H9 (cell line): ENCODE measurements around the gene RCN2. TPM values are rescaled to one million over a fixed set of nuclear protein-coding genes. Genes with fewer than 3 reads are reported as not detected.

Source experiments
- DNase-seq: peaks from one replicate; pipeline ENCODE4 v3.0.0-alpha.2; 2017
- H2AFZ ChIP-seq: one replicate; pipeline ENCODE4 v1.6.1; 2013; ENCODE audit warnings: mild to moderate bottlenecking, low read length, control low read depth, moderate library complexity
- H2AK5ac ChIP-seq: 2 replicates; pipeline ENCODE4 v1.6.1; 2013; ENCODE audit warnings: low read length, control low read depth, mixed read lengths; ENCODE audit not compliant: insufficient read length
- H2BK120ac ChIP-seq: one replicate; pipeline ENCODE4 v1.6.1; 2013; ENCODE audit warnings: low read depth, mild to moderate bottlenecking, low read length, control low read depth, inconsistent platforms; ENCODE audit not compliant: poor library complexity, severe bottlenecking
- H2BK12ac ChIP-seq: 2 replicates; pipeline ENCODE4 v1.6.1; 2013; ENCODE audit warnings: low read length, control low read depth, mixed read lengths, low read depth; ENCODE audit not compliant: insufficient read length
- H2BK15ac ChIP-seq: 2 replicates; pipeline ENCODE4 v1.6.1; 2013; ENCODE audit warnings: low read depth, low read length, control low read depth
- H2BK20ac ChIP-seq: one replicate; pipeline ENCODE4 v1.6.1; 2013; ENCODE audit warnings: low read depth, mild to moderate bottlenecking, low read length, control low read depth, inconsistent platforms; ENCODE audit not compliant: poor library complexity, severe bottlenecking
- H2BK5ac ChIP-seq: 2 replicates; pipeline ENCODE4 v1.6.1; 2013; ENCODE audit warnings: low read length, control low read depth, mixed read lengths; ENCODE audit not compliant: insufficient read length
- H3K14ac ChIP-seq: 2 replicates; pipeline ENCODE4 v1.6.1; 2013; ENCODE audit warnings: low read length, control low read depth; ENCODE audit not compliant: insufficient read depth
- H3K18ac ChIP-seq: 2 replicates; pipeline ENCODE4 v1.6.1; 2013; ENCODE audit warnings: low read depth, mild to moderate bottlenecking, mixed read lengths, low read length, control low read depth; ENCODE audit not compliant: insufficient read length
- H3K23ac ChIP-seq: 2 replicates; pipeline ENCODE4 v1.6.1; 2013; ENCODE audit warnings: low read length, control low read depth, mixed read lengths, low read depth; ENCODE audit not compliant: insufficient read length
- H3K23me2 ChIP-seq: 2 replicates; pipeline ENCODE4 v1.6.1; 2013; ENCODE audit warnings: low read depth, mild to moderate bottlenecking, mixed read lengths, low read length, control low read depth; ENCODE audit not compliant: insufficient read length, poor library complexity, severe bottlenecking
- H3K27ac ChIP-seq: 2 replicates; pipeline ENCODE4 v1.5.1; 2013; ENCODE audit warnings: low read length, control low read depth, mixed read lengths, low read depth; ENCODE audit not compliant: insufficient read length
- H3K27me3 ChIP-seq: 2 replicates; pipeline ENCODE4 v1.6.1; 2013; ENCODE audit warnings: low read length, control low read depth, inconsistent platforms; ENCODE audit not compliant: insufficient read depth
- H3K4ac ChIP-seq: 2 replicates; pipeline ENCODE4 v1.6.1; 2013; ENCODE audit warnings: low read depth, mild to moderate bottlenecking, control low read depth, inconsistent platforms, low read length, moderate library complexity
- H3K4me1 ChIP-seq: 2 replicates; pipeline ENCODE4 v1.6.1; 2013; ENCODE audit warnings: low read length, control low read depth, inconsistent platforms; ENCODE audit not compliant: insufficient read depth
- H3K4me2 ChIP-seq: 2 replicates; pipeline ENCODE4 v1.6.1; 2013; ENCODE audit warnings: low read length, control low read depth, mixed read lengths; ENCODE audit not compliant: insufficient read length, insufficient read depth
- H3K56ac ChIP-seq: 2 replicates; pipeline ENCODE4 v1.6.1; 2013; ENCODE audit warnings: low read depth, mild to moderate bottlenecking, mixed read lengths, low read length, control low read depth; ENCODE audit not compliant: insufficient read length
- H3K79me1 ChIP-seq: 2 replicates; pipeline ENCODE4 v1.6.1; 2013; ENCODE audit warnings: low read depth, mild to moderate bottlenecking, moderate library complexity, low read length, control low read depth, inconsistent platforms; ENCODE audit not compliant: insufficient read depth, poor library complexity, severe bottlenecking
- H3K79me2 ChIP-seq: 2 replicates; pipeline ENCODE4 v1.6.1; 2013; ENCODE audit warnings: low read length, control low read depth, inconsistent platforms; ENCODE audit not compliant: insufficient read depth
- H3K9ac ChIP-seq: 2 replicates; pipeline ENCODE4 v1.6.1; 2013; ENCODE audit warnings: low read length, control low read depth, mixed read lengths; ENCODE audit not compliant: insufficient read length; ENCODE audit errors: extremely low read depth
- H3K9me3 ChIP-seq: one replicate; pipeline ENCODE4 v1.6.1; 2013; ENCODE audit warnings: low read depth, low read length, inconsistent platforms; ENCODE audit not compliant: control insufficient read depth
- H3T11ph ChIP-seq: one replicate; pipeline ENCODE4 v1.6.1; 2013; ENCODE audit warnings: mild to moderate bottlenecking, low read length, control low read depth, inconsistent platforms
- H4K20me1 ChIP-seq: one replicate; pipeline ENCODE4 v1.6.1; 2013; ENCODE audit not compliant: control insufficient read depth, insufficient read length, insufficient read depth
- H4K5ac ChIP-seq: 2 replicates; pipeline ENCODE4 v1.6.1; 2013; ENCODE audit warnings: low read depth, mild to moderate bottlenecking, mixed read lengths, low read length, control low read depth; ENCODE audit not compliant: insufficient read length
- H4K8ac ChIP-seq: replicated peaks from 2 replicates; pipeline ENCODE4 v1.6.1; 2013; ENCODE audit warnings: low read length, control low read depth, mixed read lengths, low read depth; ENCODE audit not compliant: insufficient read length
- H4K91ac ChIP-seq: 2 replicates; pipeline ENCODE4 v1.6.1; 2013; ENCODE audit warnings: low read depth, mild to moderate bottlenecking, moderate library complexity, mixed read lengths, low read length, control low read depth; ENCODE audit not compliant: insufficient read length
- H3K27ac Mint-ChIP-seq, 3 experiments: 2 replicates in 2 of 3; 3 replicates in 1 of 3; pipeline ENCODE4 v1.8.0; 2020 to 2021; ENCODE audit warnings: mixed read lengths in 3 of 3, mild to moderate bottlenecking in 1 of 3, moderate library complexity in 1 of 3
- H3K27me3 Mint-ChIP-seq: 2 replicates; pipeline ENCODE4 v1.8.0; 2021; ENCODE audit warnings: low read depth, mild to moderate bottlenecking, moderate library complexity, mixed read lengths
- H3K36me3 Mint-ChIP-seq, 3 experiments: 2 replicates in 2 of 3; 3 replicates in 1 of 3; pipeline ENCODE4 v1.8.0; 2020 to 2021; ENCODE audit warnings: low read depth in 3 of 3, mixed read lengths in 3 of 3; ENCODE audit not compliant: insufficient read depth in 1 of 3
- H3K4me1 Mint-ChIP-seq, 2 experiments: 2 replicates each; pipeline ENCODE4 v1.8.0; 2020; ENCODE audit warnings: mixed read lengths in 2 of 2
- H3K4me3 Mint-ChIP-seq, 2 experiments: 2 replicates in 1 of 2; 3 replicates in 1 of 2; pipeline ENCODE4 v1.8.0; 2020 to 2021; ENCODE audit warnings: mild to moderate bottlenecking in 2 of 2, mixed read lengths in 2 of 2, moderate library complexity in 1 of 2
- H3K9me3 Mint-ChIP-seq, 2 experiments: 2 replicates in 1 of 2; 3 replicates in 1 of 2; pipeline ENCODE4 v1.8.0; 2020; ENCODE audit warnings: mild to moderate bottlenecking in 2 of 2, mixed read lengths in 2 of 2, moderate library complexity in 1 of 2
- CTCF ChIP-seq: fragments of 200-600 bp; sonication (generic); conservative IDR thresholded peaks from 3 replicates; pipeline ENCODE4 v1.8.0; 2021; ENCODE audit warnings: antibody characterized with exemption, mild to moderate bottlenecking
- WGBS: extraction: QIAGEN DNeasy Blood & Tissue Kit; methylation state at CpG from one replicate; pipeline ENCODE4 v1.1.7; 2013; ENCODE audit warnings: missing lambda C conversion rate, low lambda C conversion rate, mixed read lengths; ENCODE audit not compliant: insufficient read length; ENCODE audit errors: extremely low coverage; 5-methylcytosine and 5-hydroxymethylcytosine counted together
- total RNA-seq: library from RNA; stranded (reverse); gene quantifications from 2 replicates; pipeline ENCODE4 v1.2.1, GENCODE V29; 2021

The RCN2 gene
- total RNA-seq, 1 experiment from 2014 or later = 139 TPM

DNA sequence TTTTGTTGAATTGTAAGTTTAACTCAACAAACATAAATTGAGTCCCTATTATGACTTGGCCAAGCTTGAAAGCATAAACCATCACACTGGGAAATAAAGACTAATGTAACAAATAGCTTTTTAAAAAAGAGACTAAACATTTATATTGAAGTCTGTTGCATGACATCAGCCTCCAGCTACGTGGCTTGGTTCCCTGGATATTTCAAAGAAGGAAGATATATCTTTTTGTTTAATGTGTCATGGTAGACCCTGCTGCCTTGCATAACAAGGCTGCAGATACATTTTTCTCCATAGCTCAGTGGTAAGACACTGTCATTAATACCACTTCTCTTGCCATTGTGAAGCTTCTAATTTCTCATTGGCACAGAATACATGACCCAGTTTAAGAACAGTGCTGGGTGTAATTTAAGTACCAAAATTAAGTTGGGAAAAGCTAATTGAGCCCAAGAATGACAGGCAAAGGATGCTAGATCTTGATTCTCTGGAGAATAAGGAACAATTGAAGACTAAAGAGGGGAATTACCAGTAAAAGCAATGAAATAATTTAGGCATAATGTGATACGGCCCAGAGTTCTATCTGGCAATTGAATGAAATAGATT, 14.0 kb downstream of the RCN2 start:
- no peak overlapping the region for H3K27ac Mint-ChIP-seq
- H3K4me1 Mint-ChIP-seq = peaks cover 9 to 11% of the 10 kb centered on the region in 2 experiments
- no CpG with 5 or more reads among the region's 2 CpGs for WGBS

More for the DNA sequence above, 14.0 kb downstream of the RCN2 start:
- H4K5ac ChIP-seq = no peak overlapping the region
- no peak overlapping the region for H3K56ac ChIP-seq
- H2AFZ ChIP-seq = no peak overlapping the region
- no peaks in the 10 kb centered on the region for H3K9me3 ChIP-seq
- H3K79me2 ChIP-seq = no peaks in the 10 kb centered on the region
- Mint-ChIP-seq H3K9me3 (no peaks in the 10 kb centered on the region), H3K27me3 (no peaks in the 10 kb centered on the region), H3K36me3 (peaks cover 23 to 75% (median 57%) of the 10 kb centered on the region in 3 experiments; a peak in 6 of 7 replicates), H3K4me3 (no peak overlapping the region)
- H2BK5ac ChIP-seq = no peak overlapping the region
- no peak overlapping the region for H2BK120ac ChIP-seq
- no peak overlapping the region for H3T11ph ChIP-seq
- H3K14ac ChIP-seq = no peak overlapping the region
- no peak overlapping the region for H3K9ac ChIP-seq
- no peaks in the 10 kb centered on the region for H4K20me1 ChIP-seq
- H2BK12ac ChIP-seq = no peak overlapping the region
- no peak overlapping the region for H2BK20ac ChIP-seq
- no peaks in the 10 kb centered on the region for H3K23me2 ChIP-seq
- H3K4ac ChIP-seq = no peak overlapping the region
- DNase-seq = no peak
- no peak overlapping the region for H3K27ac ChIP-seq
- H3K23ac ChIP-seq = no peak overlapping the region
- H3K4me1 ChIP-seq = no peaks in the 10 kb centered on the region
- H4K91ac ChIP-seq = no peak overlapping the region
- H3K18ac ChIP-seq = no peak overlapping the region
- no peak overlapping the region for H4K8ac ChIP-seq
- TF ChIP-seq CTCF = no peak
- no peak overlapping the region for H3K4me2 ChIP-seq
- no peaks in the 10 kb centered on the region for H3K27me3 ChIP-seq
- H3K79me1 ChIP-seq = peaks cover 5% of the 10 kb centered on the region
- no peak overlapping the region for H2AK5ac ChIP-seq
- no peak overlapping the region for H2BK15ac ChIP-seq
